ENCODE data around the gene CCDC136.

The CCDC136 gene

GRCh38 chr7:128829391-128830166, 37.8 kb downstream of the CCDC136 start:
- ChIA-PET POLR2A (interaction anchor here (0.6 to 2.4 kb wide), 5 partner anchors 31 to 86 kb away, joined by 3 to 11 read pairs (median 4); partner anchors contain the start of gene ATP6V1F), CTCF (no interaction called here)
- DNase-seq (ENCODE audit: low read depth, low spot score), result no peak
- TF ChIP-seq CTCF (IDR thresholded peaks at IDR 0.05; ENCODE audit: insufficient read depth, low read length, missing control alignments), result no peak
- peak overlapping the region; percentile 39 for H3K4me3 ChIP-seq (ENCODE audit: low read depth, low read length)

DNA sequence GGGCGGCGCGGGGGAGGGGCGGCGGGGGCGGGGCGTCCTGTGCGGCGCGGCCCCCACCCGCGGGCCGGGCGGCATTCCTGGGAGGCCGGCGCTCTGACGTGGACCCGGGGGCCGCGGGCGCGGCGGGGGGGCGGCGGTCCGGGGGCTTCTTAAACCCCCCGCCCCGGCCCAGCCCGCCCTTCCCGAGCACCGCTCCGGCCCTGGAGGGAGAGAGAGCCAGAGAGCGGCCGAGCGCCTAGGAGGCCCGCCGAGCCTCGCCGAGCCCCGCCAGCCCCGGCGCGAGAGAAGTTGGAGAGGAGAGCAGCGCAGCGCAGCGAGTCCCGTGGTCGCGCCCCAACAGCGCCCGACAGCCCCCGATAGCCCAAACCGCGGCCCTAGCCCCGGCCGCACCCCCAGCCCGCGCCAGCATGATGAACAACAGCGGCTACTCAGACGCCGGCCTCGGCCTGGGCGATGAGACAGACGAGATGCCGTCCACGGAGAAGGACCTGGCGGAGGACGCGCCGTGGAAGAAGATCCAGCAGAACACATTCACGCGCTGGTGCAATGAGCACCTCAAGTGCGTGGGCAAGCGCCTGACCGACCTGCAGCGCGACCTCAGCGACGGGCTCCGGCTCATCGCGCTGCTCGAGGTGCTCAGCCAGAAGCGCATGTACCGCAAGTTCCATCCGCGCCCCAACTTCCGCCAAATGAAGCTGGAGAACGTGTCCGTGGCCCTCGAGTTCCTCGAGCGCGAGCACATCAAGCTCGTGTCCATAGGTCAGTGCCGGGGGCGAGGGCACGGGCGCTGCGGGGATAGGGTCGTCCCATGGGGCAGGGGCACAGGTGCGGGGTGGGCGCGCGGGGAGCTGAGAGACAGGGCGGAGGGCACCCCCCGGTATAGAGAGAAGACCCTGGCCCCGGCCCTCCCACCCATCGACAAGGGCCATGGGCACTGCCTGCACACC, 38.7 kb downstream of the CCDC136 start, which contains the start of gene FLNC:
TSS of gene FLNC (plus strand) at position 176 of the 947 bp plus-strand sequence. CDS start at position 408, 232 bp downstream.
- POLR2A ChIA-PET, result interaction anchor here (0.8 to 4.0 kb wide), 8 partner anchors 18 to 90 kb away, joined by 3 to 39 read pairs (median 7); partner anchors contain the start of genes ATP6V1F, CALU and CCDC136

DNA sequence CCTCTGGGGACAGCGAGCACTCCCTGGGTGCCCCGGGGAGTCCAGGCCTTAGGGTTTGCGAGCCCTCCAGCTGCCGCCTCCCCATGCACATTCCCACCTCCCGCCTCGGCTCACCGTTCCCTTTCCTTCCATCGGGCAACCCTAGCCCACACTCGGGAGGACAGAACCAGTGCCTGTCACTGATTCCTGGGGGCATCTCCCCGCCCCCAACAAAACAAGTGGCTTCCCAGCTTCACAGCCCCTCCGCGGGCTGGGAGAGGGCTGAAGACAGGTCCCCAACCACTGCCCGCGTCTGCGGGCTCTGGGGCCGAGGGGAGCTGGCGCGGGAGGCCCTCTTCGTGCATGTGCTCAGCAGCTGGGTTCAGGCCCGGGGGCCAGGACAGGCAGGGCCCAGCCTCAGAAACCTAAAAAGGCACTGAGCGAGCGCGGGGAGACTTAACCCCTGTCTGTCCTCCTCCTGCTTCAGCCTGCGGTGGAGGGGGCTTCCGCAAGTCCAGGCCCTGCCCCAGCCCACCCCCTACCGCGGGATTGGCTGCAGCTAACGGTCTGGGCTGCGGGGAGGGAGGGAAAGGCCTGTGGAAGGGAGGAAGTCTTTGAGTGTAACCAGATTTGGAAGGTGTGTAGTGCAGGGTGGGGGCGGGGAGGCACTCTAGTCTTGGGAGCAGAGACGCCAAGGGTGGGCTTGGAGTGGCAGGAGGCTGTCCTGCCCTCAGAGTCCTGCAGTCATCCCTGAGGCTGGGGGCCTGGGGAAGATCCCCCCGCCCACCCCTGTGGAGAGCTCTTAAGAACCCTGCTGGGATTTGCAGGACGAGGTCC, 39.6 kb downstream of the CCDC136 start:
- ChIA-PET CTCF (interaction anchor here (0.8 to 2.0 kb wide), 6 partner anchors 9 to 90 kb away, joined by 3 to 9 read pairs (median 3); no protein-coding TSS in a partner anchor), POLR2A (interaction anchor here (0.7 to 4.0 kb wide), 9 partner anchors 19 to 91 kb away, joined by 3 to 39 read pairs (median 5); partner anchors contain the start of genes ATP6V1F, CALU and CCDC136)
- no peak for TF ChIP-seq CTCF (IDR thresholded peaks at IDR 0.05; ENCODE audit: insufficient read depth, low read length, missing control alignments)
- peak overlapping the region; percentile 95 for H3K4me3 ChIP-seq (ENCODE audit: low read depth, low read length)
- DNase-seq (ENCODE audit: low read depth, low spot score), result no peak

More for the DNA sequence above, 38.7 kb downstream of the CCDC136 start, which contains the start of gene FLNC:
- DNase-seq (ENCODE audit: low read depth, low spot score), result no peak
- CTCF ChIA-PET, result interaction anchor here (0.8 to 2.0 kb wide), 4 partner anchors 12 to 89 kb away, joined by 3 to 9 read pairs (median 4); no protein-coding TSS in a partner anchor
- no peak for TF ChIP-seq CTCF (IDR thresholded peaks at IDR 0.05; ENCODE audit: insufficient read depth, low read length, missing control alignments)
- H3K4me3 ChIP-seq (ENCODE audit: low read depth, low read length), result peak within 1 kb of the TSS; percentile 95

GRCh38 chr7:128831994-128832879, 40.5 kb downstream of the CCDC136 start:
- DNase-seq (ENCODE audit: low read depth, low spot score), result no peak
- H3K4me3 ChIP-seq (ENCODE audit: low read depth, low read length), result peak overlapping the region; percentile 95
- POLR2A ChIA-PET, result interaction anchor here (0.9 to 4.0 kb wide), 11 partner anchors 16 to 104 kb away, joined by 3 to 39 read pairs (median 4); partner anchors contain the start of genes ATP6V1F, CALU and CCDC136
- no peak for TF ChIP-seq CTCF (IDR thresholded peaks at IDR 0.05; ENCODE audit: insufficient read depth, low read length, missing control alignments)
- CTCF ChIA-PET, result interaction anchor here (0.8 to 2.8 kb wide), 7 partner anchors 8 to 90 kb away, joined by 3 to 17 read pairs (median 3); no protein-coding TSS in a partner anchor

GRCh38 chr7:128832880-128833147, 41.0 kb downstream of the CCDC136 start:
- ChIA-PET POLR2A (interaction anchor here (0.9 to 4.0 kb wide), 8 partner anchors 15 to 104 kb away, joined by 3 to 39 read pairs (median 4); partner anchors contain the start of genes ATP6V1F and CALU), CTCF (interaction anchor here (1.3 to 2.8 kb wide), 4 partner anchors 8 to 91 kb away, joined by 3 to 17 read pairs (median 6); no protein-coding TSS in a partner anchor)
- peak overlapping the region; percentile 95 for H3K4me3 ChIP-seq (ENCODE audit: low read depth, low read length)
- DNase-seq (ENCODE audit: low read depth, low spot score), result no peak
- TF ChIP-seq CTCF (IDR thresholded peaks at IDR 0.05; ENCODE audit: insufficient read depth, low read length, missing control alignments), result no peak
